ENCODE measurements around the gene CHRND. TPM values are rescaled to one million over a fixed set of nuclear protein-coding genes. Genes with fewer than 3 reads are reported as not detected.

Gene CHRND
- not detected in 2 replicates for total RNA-seq

GRCh38 chr2:232525791-232526371 lies at the start of gene CHRND:
CHRND (plus strand) TSS chr2:232526160; CDS start chr2:232526216, 56 bp downstream.

DNA sequence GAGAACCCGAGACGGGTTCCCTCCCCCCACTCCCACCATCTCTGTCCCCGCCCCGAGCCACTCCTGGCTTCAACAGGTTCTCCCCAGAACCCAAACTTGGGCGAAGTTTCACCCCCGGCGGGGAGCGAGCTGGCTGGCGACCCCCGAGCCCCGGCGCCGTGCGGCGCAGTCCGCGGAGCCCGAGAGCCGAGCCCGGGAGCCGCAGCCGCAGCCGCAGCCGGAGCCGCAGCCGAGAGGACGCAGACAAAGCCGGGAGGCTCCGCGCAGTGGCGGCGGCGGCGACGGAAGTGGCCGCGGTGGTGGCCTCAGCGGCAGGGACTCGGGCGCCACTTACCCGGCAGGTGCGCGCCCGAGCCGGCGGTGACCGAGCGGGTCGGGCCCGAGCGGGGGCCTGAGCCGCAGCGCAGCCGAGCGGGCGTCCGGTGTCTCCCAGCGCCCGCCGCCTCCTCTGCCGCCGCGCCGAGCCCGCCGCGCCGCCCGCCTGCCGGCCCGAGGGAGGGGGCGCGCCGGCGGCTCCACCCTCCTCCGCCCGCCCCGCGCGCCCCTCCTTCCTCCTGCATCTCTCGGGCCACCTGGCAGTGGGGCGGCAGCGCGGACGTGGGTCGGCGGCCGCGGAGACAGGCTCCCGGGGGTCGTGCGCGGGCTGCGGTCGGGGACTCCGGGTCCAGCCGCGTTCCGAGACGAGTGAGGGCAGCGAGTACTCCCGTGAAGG lies 38.4 kb upstream of the CHRND start, which contains the start of gene ECEL1:
Gene ECEL1, minus strand, starts transcription at position 450 of the 712 bp plus-strand sequence. CDS start 1,181 bp downstream, outside the sequence.

GRCh38 chr2:232519581-232520438 lies 6.2 kb upstream of the CHRND start, which contains the start of gene PRSS56:
PRSS56 (plus strand) TSS chr2:232520388; CDS start chr2:232520599, 211 bp downstream.

DNA sequence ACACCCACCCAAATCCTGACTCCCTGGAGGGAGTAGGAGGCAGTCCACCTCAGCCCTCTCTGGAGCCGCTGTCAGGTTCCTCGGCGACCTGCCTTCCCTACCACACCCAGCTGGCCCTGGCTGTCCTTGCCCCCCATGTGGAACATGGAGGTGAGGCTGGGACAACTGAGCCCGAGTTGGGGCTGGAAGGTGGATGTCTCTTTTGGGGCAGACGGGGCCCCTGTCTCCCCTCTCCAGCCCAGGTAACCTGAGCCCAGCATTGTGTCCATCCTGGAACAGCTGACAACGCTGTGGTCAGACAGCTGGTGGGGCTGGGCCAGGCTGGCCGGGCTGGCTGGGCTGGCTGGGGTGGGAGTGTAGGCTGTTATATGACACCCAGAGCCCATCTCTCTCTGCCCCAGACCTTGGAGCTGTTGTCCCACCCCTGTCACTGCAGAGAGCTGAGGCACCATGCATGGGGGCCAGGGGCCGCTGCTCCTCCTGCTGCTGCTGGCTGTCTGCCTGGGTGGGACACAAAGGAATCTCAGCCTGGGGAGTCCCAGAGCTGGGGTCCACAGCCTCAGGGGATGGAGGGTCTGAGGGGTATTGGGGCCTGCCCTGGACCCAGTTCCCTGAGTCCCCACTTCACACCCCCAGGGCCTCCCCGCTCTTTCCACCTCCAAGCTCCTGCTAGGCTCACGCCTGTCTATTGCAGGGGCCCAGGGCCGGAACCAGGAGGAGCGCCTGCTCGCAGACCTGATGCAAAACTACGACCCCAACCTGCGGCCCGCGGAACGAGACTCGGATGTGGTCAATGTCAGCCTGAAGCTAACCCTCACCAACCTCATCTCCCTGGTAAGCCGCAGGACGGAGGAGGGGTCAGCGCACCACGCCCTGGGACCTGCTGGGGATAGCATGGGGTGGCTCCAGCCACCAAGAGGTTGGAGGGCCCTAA lies 13.6 kb downstream of the CHRND start, which contains the start of gene CHRNG:
Gene CHRNG, plus strand, starts transcription at position 395 of the 934 bp plus-strand sequence. Its CDS starts 56 bp downstream, at position 451.

GRCh38 chr2:232550354-232551249 lies 24.6 kb downstream of the CHRND start, which contains the start of the genes EIF4E2 and TIGD1:
EIF4E2 (plus strand) TSS chr2:232550689; CDS start chr2:232550725, 36 bp downstream.
TIGD1 (minus strand) TSS chr2:232550557; CDS start chr2:232549882, 675 bp downstream.

Other genes with a start within 250 kb of the CHRND start
- not detected in 2 replicates for gene ALPP, start 147.4 kb upstream of the CHRND start, total RNA-seq
- gene ALPG, start 119.3 kb upstream of the CHRND start, total RNA-seq: not detected in 2 replicates
- not detected in 2 replicates for gene ALPI, start 70.0 kb upstream of the CHRND start, total RNA-seq
- gene ECEL1, start 38.3 kb upstream of the CHRND start, total RNA-seq: not detected in 2 replicates
- gene PRSS56, start 5.8 kb upstream of the CHRND start, total RNA-seq: not detected in 2 replicates
- not detected in 2 replicates for gene CHRNG, start 13.5 kb downstream of the CHRND start, total RNA-seq
- gene TIGD1, start 24.4 kb downstream of the CHRND start, total RNA-seq: 1.1 and 2.2 TPM in 2 replicates
- gene EIF4E2, start 24.5 kb downstream of the CHRND start, total RNA-seq: 86.3 and 104 TPM in 2 replicates
- gene EFHD1, start 107.4 kb downstream of the CHRND start, total RNA-seq: 0.21 and 0.84 TPM in 2 replicates
- gene GIGYF2, start 171.2 kb downstream of the CHRND start, total RNA-seq: 29.7 and 36.9 TPM in 2 replicates

All from airway epithelial cell (primary cell).